ENCODE results near the gene TSHZ2.

Gene TSHZ2, protein sequence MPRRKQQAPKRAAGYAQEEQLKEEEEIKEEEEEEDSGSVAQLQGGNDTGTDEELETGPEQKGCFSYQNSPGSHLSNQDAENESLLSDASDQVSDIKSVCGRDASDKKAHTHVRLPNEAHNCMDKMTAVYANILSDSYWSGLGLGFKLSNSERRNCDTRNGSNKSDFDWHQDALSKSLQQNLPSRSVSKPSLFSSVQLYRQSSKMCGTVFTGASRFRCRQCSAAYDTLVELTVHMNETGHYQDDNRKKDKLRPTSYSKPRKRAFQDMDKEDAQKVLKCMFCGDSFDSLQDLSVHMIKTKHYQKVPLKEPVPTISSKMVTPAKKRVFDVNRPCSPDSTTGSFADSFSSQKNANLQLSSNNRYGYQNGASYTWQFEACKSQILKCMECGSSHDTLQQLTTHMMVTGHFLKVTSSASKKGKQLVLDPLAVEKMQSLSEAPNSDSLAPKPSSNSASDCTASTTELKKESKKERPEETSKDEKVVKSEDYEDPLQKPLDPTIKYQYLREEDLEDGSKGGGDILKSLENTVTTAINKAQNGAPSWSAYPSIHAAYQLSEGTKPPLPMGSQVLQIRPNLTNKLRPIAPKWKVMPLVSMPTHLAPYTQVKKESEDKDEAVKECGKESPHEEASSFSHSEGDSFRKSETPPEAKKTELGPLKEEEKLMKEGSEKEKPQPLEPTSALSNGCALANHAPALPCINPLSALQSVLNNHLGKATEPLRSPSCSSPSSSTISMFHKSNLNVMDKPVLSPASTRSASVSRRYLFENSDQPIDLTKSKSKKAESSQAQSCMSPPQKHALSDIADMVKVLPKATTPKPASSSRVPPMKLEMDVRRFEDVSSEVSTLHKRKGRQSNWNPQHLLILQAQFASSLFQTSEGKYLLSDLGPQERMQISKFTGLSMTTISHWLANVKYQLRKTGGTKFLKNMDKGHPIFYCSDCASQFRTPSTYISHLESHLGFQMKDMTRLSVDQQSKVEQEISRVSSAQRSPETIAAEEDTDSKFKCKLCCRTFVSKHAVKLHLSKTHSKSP (N-terminal part only)

DNA sequence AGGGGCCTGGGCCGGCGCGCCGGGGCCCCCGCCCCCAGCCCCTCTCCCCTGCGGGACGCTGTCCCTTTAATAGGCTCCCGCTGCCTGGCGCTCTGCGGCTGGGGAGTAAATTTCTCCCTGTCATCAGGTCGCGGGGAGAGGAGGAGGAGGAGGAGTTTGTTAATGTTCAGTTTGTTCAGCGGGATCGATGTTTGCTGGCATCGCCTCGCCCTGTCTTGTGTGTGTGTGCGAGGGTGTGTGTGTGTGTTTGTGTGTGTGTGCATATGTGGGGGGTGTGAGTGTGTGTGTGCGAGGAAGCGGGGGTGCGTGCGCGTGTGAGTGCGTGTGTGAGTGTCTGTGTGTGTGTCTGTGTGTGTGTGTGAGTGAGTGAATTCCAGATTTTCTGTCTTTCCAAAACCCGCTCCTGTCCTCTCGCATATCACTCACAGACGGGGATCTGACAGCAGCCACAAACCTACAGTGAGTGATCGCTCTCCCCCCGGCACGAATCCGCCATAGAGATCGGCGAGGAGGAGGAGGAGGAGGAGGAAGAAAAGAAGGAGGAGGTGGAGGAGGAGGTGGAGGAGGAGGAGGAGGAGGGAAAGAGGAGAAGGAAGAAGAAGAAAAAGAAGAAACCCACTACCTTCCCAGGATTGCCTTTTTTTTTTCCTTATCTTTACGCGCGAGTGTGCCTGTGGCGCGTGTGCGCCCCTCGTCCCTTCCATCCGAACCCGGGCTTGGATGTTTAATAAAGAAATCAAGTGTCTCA is at the start of gene TSHZ2:
Gene TSHZ2 (plus strand): TSS at position 169 of the 748 bp plus-strand sequence. CDS start 936 bp downstream, outside the sequence.
- DNase-seq: no peak

DNA sequence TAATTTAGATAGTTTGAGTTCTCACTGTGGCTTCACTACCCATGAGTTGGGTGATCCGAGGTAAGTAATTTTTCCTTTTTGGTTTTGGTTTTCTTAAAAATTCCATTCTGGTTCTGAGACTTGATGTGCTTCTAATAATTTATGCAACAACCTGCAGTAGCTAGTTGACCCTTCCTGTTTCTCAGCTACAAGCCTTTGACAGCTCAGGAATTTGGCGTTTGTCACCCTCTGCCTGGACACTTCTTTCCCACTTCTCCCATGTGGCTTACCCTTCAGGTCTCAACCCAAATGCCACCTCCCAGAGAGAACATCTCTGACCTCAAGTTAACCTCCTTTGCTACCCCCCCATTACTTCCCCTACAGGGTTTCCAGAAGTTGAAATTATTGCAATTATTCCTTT is 49.7 kb upstream of the TSHZ2 start:
- DNase-seq: peak; percentile 5

DNA sequence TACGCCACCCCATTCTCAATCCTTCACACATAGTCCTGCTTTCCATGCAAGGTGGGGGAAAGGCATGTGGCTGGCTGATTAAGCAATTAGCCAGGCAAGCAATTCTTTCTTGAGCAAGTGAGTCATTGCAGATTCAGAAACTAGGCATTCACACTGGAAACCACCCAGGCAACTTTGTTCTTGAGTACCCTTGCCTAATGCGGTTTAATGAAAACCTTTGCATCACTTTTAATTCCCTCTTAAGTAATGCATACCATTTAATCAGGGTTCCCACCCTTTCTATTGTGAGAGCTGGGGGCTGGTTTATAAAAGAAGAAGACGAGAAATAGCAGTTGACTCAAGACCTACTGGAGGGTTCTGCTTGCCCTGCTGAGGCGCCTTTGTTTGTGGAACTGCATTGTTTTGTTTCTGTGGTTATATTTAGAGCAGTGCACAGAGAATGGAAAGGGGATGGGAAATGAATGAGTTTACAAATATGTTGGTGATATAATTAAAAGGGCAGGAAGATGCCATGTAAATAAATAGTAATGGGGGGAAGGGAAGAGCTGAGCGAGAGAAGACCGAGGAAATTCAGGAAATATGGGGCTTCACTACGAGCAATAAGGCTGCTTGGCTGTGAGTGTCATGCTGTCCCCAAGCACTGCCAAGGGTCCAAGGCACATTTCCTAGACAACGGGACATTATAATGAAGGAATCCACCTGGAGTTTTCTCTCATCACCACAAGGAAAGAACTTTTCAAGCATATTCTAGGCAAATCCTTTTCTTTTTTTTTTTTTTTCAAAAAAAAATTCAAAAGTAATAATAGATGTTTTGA is 48.8 kb upstream of the TSHZ2 start:
- peak; percentile 45 for DNase-seq

DNA sequence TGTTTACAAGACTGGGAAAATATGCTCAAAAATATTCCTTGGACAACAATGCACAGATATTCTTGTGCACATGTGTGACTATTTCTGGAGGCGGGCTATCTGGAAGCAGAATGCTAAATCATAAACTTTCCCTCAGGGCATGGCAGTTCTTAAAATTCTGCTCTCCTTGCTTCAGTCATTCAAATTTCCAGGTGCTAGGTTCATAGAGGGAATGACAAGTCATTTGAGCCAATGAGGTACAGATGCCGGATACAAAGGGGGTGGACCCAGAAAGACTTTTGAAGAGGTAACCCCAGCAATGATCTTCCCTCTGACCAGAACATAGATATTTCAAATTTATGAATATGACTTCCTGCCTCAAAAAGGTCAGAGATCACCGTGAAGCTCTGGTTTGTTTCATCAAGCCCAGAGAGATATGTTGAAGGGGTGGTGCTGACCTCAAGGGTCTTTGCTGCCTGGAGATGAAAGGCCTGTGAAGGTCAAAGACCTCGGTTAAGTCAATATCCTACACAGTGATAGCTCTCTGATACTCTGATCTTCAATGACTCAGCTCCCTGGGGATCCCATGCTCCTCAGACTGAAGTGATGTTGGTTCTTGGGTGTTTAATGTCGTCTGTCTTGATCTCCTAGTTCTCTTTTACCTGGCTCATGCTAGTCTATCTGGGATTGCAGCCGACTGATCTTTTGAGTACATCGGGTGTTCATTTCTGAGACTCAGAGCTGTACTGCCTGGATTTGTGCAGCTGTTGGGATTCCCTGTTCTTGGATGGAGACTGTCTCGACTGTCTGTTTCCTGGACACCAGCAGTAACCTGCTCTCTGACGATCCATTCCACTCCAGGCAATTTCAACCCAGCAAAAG is 47.5 kb upstream of the TSHZ2 start:
- DNase-seq: no peak

DNA sequence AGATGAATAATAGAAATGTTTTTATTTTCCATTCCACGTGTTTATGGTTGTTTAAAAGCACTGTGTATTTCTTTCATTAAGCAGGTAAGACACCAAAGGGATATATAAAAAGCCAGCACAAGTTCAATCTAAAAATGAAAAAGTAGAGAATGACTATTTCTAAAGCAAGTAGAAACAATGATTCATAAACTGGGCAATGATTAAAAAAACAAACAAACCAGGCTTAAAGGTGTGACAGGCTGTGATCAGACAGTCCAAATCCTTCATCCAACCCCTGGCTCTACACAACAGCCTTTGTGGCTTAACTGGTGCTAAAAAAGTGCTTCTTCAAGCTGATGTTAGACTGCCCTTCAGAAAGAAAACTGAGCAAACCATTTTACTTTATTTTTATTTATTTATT is 45.7 kb upstream of the TSHZ2 start:
- DNase-seq: no peak

DNA sequence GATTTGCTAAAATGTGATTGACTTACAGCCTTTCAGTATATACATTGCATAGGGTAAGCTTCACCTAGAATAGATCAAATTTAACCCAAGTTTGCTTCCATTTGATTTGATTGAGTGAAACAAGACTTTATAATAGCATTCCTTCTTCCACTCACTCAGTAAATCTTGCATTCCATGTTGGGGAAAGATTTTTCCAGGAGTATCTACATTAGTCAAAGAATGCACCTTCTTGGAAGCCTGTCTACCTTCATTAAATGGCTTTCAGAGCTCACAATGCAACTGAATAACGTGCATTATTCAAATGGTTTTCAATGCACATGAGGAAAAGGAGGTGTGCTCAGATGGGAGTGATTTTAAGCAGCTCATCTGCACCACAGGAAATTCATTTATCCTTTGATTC is 38.3 kb upstream of the TSHZ2 start:
- DNase-seq: no peak

DNA sequence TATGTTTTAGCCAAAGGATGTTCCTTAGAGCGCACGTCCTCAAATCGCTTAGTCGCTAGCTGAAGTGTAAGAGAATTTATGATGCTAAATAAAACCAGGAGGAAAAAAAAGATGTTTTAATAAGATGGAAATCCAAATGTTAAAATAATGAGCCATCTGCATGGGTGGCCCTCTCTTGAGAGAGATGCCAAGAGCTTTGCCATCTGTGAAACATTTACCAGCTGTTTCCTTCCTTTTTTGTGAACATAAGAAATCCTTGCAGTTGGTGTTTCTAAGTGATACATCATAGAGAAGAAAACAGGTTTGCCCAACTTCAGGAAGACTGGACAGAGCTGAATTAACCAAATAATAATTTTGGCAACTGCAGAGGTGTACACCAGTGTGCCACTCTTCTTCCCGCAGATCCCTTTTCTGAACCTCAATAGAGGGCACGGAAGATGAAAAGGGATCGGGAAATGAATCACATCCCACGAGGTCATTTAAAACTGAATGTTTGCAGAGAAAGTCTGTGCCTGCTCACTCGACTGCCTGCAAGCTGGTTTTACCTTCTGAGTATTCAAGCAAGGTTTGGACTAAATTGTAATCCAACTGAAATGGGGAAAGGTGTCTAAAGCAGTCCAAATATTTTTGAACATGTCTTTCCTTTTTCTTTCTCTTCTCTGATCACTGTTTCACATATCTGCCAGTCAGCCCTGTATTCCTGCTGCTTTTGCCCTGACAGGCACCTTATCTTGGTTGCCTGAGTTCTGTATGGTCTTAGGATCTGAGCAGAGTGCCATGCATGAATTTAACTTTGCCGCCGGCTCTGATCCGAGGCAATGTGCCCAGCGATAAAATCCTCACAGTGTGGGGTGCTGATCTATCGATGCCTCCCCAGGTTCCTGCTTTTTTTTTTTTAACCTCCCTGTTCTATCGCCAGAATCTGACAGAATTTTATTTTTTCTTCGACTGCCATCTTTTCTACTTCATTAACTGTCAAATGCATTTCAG is 35.5 kb upstream of the TSHZ2 start:
- DNase-seq: no peak

DNA sequence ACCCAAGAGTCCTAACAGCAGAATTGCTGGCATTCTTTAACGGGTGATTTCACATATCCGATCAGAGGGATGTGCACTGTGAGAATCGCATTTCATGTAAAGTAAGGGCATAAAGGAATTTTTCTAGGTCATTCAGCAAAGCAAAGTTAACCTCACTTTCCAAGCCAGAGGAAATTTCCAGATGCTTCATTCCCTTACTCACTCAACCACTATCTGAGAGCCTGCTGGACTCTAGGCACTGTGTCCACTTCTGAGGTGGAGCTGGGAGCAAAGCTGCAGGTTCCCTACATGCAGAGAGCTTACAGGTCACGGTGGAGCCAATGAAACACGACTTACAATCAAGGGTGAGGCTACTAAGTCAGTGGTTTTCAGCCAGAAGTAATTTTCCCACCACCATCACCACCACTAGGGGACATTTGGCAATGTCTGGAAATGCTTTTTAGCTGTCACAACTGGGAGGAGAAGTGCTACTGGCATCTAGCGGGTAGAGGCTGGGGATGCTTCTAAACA is 34.5 kb upstream of the TSHZ2 start:
- DNase-seq: no peak

DNA sequence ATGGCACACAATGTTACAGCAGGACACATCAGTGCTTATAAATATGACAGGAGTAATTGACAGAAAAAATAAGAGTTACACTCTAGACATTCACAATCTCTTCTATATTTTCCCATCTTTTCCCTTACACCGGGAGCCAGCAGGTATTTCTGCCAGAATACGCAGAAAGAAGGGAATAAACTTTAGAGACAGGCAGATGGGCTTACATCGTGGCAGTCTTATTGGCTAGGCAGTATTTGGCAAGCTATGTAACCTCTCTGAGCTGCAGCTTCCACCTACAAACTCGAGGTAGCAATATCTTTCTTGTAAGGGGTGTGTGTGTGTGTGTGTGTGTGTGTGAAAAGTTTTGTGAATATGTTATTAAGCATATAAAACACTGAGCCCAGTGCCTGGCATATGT is 33.0 kb upstream of the TSHZ2 start:
- no peak for DNase-seq

DNA sequence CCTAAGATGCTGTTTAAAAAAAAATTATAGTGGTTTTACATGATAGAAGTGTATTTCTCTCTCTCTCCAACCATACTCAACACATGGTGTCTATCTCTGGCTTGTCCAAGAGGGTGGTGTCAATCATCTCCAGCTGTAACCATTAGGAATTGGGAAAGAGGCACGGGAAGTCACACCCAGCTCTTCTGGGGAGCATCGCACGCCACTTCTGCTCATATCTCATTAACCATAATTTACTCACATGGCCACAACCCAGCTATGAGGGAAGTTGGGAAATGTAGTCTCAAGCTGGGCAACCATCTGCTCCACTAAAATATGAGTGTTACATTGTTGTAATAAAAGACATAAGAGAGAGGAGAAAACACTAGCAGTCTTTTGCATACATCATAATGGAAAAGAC is 30.4 kb upstream of the TSHZ2 start:
- DNase-seq: no peak

DNA sequence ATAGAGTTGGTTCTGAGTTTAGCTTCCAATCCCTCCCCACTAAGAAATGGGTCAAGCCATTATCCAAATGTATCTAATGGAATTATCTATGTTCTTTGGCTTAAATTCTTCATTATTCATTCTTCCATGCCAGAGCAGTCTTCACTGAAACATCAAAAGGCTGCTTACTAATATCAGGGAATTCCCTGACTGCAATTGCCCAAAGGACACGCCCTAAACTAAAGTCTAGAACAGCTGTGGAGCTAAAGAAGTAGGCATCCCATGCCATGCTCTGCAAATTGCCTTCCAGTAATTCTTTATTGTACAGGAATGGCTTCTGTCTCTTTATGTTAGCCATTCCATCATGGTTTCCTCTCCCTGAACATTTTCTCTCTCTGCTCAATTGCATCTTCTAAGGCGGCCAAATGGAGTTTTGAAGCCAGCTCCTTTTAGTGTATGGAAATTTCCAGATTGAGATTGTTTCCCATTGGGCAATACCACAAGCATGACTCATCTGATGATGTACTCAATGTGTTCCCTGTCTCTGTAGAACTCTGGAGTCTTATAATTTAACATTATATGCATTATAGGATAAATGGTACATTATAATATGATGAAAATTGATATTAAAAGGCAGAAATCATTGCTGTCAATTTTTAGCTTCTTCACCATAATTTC is 28.8 kb upstream of the TSHZ2 start:
- no peak for DNase-seq

DNA sequence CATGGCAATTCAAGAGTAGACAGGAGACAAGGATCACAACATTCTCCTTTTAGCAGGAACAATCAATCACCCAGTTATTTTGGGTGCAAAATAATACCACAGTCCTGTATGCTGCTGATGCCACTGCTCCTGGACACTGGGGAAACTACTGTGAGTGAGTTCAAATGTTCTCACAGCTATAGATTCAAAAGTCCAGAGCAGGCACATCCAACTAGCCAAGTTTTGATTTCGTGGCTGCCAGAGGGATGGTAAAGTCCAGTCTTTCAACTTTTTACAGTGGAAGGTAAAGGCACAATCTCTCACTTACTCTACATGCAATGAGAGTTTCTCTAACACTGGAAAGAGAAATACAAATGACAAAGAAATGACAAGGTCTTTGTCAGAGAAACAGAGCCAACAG is 26.9 kb upstream of the TSHZ2 start:
- DNase-seq: no peak

DNA sequence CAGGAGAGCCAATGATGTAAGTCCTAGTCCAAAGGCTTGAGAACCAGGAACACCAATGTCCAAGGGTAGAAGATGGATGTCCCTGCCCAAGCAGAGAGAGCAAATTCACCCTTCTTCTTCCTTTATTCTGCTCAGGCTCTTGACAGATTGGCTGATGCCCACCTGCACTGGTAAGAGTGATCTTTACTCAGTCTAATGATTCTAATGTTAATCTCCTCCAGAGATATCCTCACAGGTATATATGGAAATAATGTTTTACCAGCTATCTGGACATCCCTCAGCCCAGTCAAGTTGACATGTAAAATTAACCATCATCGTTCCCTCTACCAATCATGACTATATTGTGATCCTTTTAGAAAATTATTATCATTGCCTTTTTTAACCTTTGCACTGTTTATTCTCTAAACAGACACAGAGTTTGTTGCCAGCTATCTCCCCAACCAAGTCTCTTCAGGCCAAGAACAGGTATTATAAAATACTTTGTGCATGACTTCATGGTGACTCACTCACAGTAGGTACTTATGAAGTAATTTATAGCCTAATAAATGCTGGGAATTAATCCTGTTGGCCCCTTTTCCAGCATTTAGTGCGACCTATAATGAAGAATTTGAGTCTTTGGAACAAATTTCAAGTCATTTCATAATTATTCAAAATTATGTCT is 26.2 kb upstream of the TSHZ2 start:
- DNase-seq: no peak

DNA sequence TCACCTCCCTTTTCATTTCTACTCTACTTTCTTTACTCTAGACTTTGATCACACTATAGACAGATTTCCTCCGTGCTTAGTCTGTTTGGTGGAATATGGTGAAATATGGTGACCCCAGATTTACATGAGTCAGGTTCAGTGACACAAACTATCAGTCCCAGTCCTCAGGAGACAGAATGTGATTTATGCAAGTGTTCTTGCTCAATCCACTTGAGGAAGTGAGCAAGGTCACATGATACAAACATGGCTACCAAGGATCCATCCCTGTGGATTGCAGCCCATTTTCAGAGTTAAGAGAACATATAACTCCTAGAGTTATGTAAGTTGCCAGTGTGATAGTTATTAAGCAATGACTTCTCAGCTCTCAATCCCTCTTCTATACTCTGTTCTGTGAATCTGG is 23.7 kb upstream of the TSHZ2 start:
- no peak for DNase-seq

DNA sequence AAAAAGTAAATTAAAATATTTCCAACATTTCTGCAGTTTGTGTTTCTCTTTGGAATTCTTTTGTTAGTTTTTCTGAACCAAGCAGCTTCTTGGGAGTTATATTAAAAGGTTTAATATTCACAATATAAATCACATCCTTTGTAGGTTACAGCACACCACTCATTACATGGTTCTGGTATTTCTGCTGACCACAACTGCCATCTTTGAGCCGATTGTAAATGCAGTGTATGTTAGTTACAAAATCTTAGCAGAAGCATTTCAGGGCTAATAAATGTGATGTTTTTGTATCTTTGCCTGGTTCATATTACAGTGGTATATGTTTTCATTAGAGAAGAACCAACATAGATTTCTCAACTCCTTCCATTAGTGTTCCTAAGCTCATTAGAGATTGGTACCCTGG is 19.1 kb upstream of the TSHZ2 start:
- no peak for DNase-seq

DNA sequence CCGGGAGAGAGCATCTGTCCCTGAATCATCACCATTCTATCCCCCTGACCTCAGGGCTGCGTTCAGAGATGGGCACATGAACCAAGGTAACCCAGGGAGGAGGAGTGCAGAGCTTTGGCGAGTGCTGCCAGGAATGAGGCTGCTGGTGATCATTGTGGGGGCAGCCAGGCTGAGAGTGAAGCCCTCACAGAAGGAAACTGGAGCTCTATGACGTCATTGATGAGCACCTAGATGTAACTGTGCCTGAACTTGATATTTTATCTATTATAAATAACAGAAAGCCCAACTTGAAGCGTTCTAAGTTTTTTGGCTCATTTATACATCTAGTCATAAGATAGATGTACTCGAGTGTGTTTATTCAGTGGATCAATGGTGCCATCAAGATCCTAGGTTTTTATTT is 17.3 kb upstream of the TSHZ2 start:
- no peak for DNase-seq

DNA sequence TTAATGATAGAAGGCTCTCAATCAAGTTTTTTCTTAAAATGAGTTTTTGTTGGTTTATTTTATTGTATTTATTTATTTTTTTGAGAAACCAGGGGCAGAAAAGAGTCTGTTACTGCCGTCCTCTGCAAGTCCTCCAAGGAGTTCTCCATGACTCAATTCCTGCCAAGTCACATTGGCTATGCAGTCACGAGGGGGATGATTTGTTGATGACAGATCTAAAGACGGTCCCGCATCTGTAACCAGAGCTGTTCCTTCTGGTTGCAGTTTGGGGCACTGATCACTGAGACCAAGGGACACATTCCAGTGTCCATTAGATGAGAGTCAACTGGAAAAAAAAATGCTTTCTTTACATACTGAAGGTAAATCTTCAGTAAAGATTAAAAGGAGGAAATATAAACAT is 13.9 kb upstream of the TSHZ2 start:
- no peak for DNase-seq

DNA sequence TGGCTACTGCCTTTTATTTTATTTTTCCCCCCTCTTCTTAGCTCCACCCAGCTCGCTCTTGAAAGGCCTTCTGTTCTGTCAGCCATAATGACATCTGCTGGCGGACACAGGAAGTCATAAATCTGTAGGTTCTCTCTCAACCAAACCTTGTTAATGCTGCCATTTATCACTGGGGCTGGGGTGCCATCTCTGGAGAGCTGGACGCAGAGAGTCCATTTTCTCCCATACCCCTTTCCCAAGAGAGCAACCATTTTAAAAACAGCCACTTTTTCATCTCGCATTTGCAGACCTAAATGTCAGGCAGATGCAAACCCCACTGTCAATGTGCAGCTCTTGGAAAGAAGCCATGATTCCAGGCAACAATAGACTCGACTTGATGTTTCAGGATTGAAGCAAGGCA is 13.0 kb upstream of the TSHZ2 start:
- DNase-seq: no peak

DNA sequence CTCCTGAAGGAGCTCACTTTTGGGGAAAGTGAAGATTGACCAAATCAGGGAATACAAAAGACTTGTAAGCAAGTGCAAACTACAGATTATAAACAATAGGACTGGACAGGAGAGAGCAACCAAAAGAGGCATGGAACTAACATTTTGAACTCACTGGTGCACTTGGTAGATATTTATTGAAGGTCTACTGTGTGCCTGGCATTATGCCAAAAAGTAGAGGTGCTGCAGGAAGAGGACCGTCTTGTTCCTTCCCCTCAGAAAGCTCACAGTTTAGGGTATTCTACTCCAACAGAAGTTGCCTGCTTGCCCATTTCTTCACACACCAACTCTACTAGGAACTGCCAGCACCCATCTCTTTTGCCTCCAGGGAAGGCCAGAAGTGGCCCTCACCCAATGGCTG is 10.0 kb upstream of the TSHZ2 start:
- DNase-seq: no peak
